GM21390 (cell line): ENCODE measurements around the gene PRPF6.

ENCODE experiments used
- ATAC-seq: cut with Tn5 transposase; IDR thresholded peaks from one replicate; pipeline ENCODE4 v1.9.1; 2021; ENCODE audit not compliant: unreplicated experiment

Gene PRPF6

GRCh38 chr20:64062596-64063388 lies 81.9 kb downstream of the PRPF6 start, which contains the start of gene TCEA2:
TSS of gene TCEA2 (plus strand) at chr20:64063198. CDS start at chr20:64063313, 115 bp downstream.
- ATAC-seq: peak; percentile 72

- ATAC-seq: no peak
Observed at GRCh38 chr20:64063389-64064144, 82.6 kb downstream of the PRPF6 start.

- no peak for ATAC-seq
Observed at GRCh38 chr20:64064145-64064698, 83.3 kb downstream of the PRPF6 start.

- no peak for ATAC-seq
Observed at GRCh38 chr20:64065062-64065973, 84.4 kb downstream of the PRPF6 start.

GRCh38 chr20:64065974-64066343 lies 85.0 kb downstream of the PRPF6 start:
- no peak for ATAC-seq

- ATAC-seq: no peak
Observed at GRCh38 chr20:64067005-64067632, 86.2 kb downstream of the PRPF6 start.

- no peak for ATAC-seq
Observed at GRCh38 chr20:64067733-64068307, 86.9 kb downstream of the PRPF6 start.

- ATAC-seq: no peak
Observed at GRCh38 chr20:64068386-64069208, 87.7 kb downstream of the PRPF6 start.

- no peak for ATAC-seq
Observed at GRCh38 chr20:64069209-64069613, 88.3 kb downstream of the PRPF6 start.

GRCh38 chr20:64069614-64070243 lies 88.8 kb downstream of the PRPF6 start:
- no peak for ATAC-seq

- no peak for ATAC-seq
Observed at GRCh38 chr20:64070244-64070993, 89.5 kb downstream of the PRPF6 start.

- no peak for ATAC-seq
Observed at GRCh38 chr20:64071341-64072332, 90.7 kb downstream of the PRPF6 start.

- no peak for ATAC-seq
Observed at GRCh38 chr20:64072498-64073063, 91.6 kb downstream of the PRPF6 start.

- no peak for ATAC-seq
Observed at GRCh38 chr20:64073476-64074183, 92.7 kb downstream of the PRPF6 start.

- no peak for ATAC-seq
Observed at GRCh38 chr20:64074184-64074789, 93.4 kb downstream of the PRPF6 start.
